PFSK-1 (cell line): Measurements from ENCODE around the gene VPS26B.

ENCODE experiments used
- POLR2AphosphoS5 ChIP-seq: IDR thresholded peaks from 2 replicates; pipeline ENCODE4 v1.6.1; 2012; ENCODE audit warnings: low read depth, mild to moderate bottlenecking, control low read depth, low read length, moderate library complexity
- SIN3A ChIP-seq: IDR thresholded peaks from 2 replicates; pipeline ENCODE4 v1.6.1; 2012; ENCODE audit warnings: mild to moderate bottlenecking, low read length, moderate library complexity, borderline replicate concordance; ENCODE audit not compliant: insufficient read depth
- TAF1 ChIP-seq: IDR thresholded peaks from 2 replicates; pipeline ENCODE4 v1.6.1; 2012; ENCODE audit warnings: low read length, control low read depth, borderline replicate concordance; ENCODE audit not compliant: insufficient read depth

GRCh38 chr11:134216816-134217215 is 7.7 kb upstream of the VPS26B start:
- no peak for TF ChIP-seq TAF1
- TF ChIP-seq POLR2AphosphoS5, result no peak
- TF ChIP-seq SIN3A, result no peak
